Neural cell (in vitro differentiated cells): ENCODE measurements around the gene HLA-DQB2.
"Not testable (repeated sequence)": the region's sequence is repeated elsewhere in the genome, so short reads cannot be mapped to it uniquely, and the experiment has no call there.

ENCODE experiments used
- EP300 ChIP-seq: fragments of 450-650 bp; conservative IDR thresholded peaks from 2 replicates; pipeline ENCODE4 v1.6.1; 2014; ENCODE audit warnings: antibody characterized with exemption, mild to moderate bottlenecking, moderate library complexity; ENCODE audit not compliant: poor library complexity, severe bottlenecking
- EZH2 ChIP-seq: fragments of 200-600, 300-800 bp; shearing (Covaris generic), sonication (generic); IDR thresholded peaks from 2 replicates; pipeline ENCODE4 v1.6.1; 2014; ENCODE audit warnings: antibody characterized with exemption, low read length, borderline replicate concordance, mild to moderate bottlenecking; ENCODE audit not compliant: insufficient read depth, poor library complexity, severe bottlenecking
- MXI1 ChIP-seq: fragments of 450-650 bp; conservative IDR thresholded peaks from 2 replicates; pipeline ENCODE4 v1.6.1; 2014; ENCODE audit warnings: antibody characterized with exemption, mild to moderate bottlenecking; ENCODE audit not compliant: poor library complexity, severe bottlenecking
- POLR2AphosphoS5 ChIP-seq: IDR thresholded peaks from 2 replicates; pipeline ENCODE4 v1.6.1; 2012
- RAD21 ChIP-seq: fragments of 450-650 bp; conservative IDR thresholded peaks from 2 replicates; pipeline ENCODE4 v1.6.1; 2014; ENCODE audit warnings: antibody characterized with exemption, mild to moderate bottlenecking, moderate library complexity
- SMC3 ChIP-seq: fragments of 450-650 bp; conservative IDR thresholded peaks from 2 replicates; pipeline ENCODE4 v1.6.1; 2014; ENCODE audit warnings: antibody characterized with exemption, mild to moderate bottlenecking, moderate library complexity; ENCODE audit not compliant: poor library complexity
- TAF1 ChIP-seq: IDR thresholded peaks from 2 replicates; pipeline ENCODE4 v1.6.1; 2012; ENCODE audit warnings: low read depth
- TF ChIP-seq, protein P1 (sequence below): IDR thresholded peaks from 2 replicates; pipeline ENCODE4 v1.6.1; 2012; ENCODE audit warnings: borderline replicate concordance
- TF ChIP-seq, protein P2 (sequence below): fragments of 450-650 bp; IDR thresholded peaks from 2 replicates; pipeline ENCODE4 v1.5.1; 2014; ENCODE audit warnings: antibody characterized with exemption, mild to moderate bottlenecking, moderate library complexity; ENCODE audit not compliant: poor library complexity, severe bottlenecking

DNA sequence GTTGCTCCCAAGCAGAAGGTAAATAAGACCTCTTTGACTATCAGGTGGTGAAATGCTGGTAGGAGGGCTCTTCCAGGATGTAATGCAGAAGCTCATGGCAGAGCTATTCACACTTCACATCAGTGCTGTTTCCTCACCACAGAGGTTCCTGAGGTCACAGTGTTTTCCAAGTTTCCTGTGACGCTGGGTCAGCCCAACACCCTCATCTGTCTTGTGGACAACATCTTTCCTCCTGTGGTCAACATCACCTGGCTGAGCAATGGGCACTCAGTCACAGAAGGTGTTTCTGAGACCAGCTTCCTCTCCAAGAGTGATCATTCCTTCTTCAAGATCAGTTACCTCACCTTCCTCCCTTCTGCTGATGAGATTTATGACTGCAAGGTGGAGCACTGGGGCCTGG is 17.7 kb downstream of the HLA-DQB2 start:
- TF ChIP-seq EZH2, EP300, TAF1, POLR2AphosphoS5, RAD21, SMC3, MXI1: not testable (repeated sequence)
- TF ChIP-seq, protein P1, sequence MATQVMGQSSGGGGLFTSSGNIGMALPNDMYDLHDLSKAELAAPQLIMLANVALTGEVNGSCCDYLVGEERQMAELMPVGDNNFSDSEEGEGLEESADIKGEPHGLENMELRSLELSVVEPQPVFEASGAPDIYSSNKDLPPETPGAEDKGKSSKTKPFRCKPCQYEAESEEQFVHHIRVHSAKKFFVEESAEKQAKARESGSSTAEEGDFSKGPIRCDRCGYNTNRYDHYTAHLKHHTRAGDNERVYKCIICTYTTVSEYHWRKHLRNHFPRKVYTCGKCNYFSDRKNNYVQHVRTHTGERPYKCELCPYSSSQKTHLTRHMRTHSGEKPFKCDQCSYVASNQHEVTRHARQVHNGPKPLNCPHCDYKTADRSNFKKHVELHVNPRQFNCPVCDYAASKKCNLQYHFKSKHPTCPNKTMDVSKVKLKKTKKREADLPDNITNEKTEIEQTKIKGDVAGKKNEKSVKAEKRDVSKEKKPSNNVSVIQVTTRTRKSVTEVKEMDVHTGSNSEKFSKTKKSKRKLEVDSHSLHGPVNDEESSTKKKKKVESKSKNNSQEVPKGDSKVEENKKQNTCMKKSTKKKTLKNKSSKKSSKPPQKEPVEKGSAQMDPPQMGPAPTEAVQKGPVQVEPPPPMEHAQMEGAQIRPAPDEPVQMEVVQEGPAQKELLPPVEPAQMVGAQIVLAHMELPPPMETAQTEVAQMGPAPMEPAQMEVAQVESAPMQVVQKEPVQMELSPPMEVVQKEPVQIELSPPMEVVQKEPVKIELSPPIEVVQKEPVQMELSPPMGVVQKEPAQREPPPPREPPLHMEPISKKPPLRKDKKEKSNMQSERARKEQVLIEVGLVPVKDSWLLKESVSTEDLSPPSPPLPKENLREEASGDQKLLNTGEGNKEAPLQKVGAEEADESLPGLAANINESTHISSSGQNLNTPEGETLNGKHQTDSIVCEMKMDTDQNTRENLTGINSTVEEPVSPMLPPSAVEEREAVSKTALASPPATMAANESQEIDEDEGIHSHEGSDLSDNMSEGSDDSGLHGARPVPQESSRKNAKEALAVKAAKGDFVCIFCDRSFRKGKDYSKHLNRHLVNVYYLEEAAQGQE = not testable (repeated sequence)
- TF ChIP-seq, protein P2, sequence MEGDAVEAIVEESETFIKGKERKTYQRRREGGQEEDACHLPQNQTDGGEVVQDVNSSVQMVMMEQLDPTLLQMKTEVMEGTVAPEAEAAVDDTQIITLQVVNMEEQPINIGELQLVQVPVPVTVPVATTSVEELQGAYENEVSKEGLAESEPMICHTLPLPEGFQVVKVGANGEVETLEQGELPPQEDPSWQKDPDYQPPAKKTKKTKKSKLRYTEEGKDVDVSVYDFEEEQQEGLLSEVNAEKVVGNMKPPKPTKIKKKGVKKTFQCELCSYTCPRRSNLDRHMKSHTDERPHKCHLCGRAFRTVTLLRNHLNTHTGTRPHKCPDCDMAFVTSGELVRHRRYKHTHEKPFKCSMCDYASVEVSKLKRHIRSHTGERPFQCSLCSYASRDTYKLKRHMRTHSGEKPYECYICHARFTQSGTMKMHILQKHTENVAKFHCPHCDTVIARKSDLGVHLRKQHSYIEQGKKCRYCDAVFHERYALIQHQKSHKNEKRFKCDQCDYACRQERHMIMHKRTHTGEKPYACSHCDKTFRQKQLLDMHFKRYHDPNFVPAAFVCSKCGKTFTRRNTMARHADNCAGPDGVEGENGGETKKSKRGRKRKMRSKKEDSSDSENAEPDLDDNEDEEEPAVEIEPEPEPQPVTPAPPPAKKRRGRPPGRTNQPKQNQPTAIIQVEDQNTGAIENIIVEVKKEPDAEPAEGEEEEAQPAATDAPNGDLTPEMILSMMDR = not testable (repeated sequence)
